Measurements from ENCODE around the gene TMEM45A. TPM values are rescaled to one million over a fixed set of nuclear protein-coding genes. Genes with fewer than 3 reads are reported as not detected.
"Not testable (repeated sequence)": the region's sequence is repeated elsewhere in the genome, so short reads cannot be mapped to it uniquely, and the experiment has no call there.

Gene TMEM45A
- total and polyA plus RNA-seq, 2 donors, result 30.3 to 78.8 TPM

DNA sequence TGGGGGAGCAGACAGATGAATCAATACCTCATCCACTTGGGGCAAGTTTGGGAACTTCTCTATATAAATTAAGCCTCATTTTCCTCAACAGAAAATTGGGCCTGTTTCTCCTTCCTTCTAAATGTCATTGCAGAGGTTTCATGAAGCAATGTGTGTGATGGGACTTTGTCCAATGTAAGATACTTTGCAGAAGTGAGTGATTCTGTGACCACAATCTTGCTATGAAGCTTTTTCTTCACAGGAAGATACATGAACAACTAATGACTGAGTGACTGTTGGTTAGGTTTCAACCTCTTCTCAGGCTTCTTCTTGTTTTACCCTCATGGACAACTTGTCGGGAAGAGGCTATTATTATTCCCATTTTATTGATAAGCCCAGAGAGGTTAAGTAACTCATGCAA lies 11.0 kb downstream of the TMEM45A start:
- WGBS, result 88% methylated on average over 1 of the region's 1 CpG
- no peak overlapping the region for H3K4me3 ChIP-seq (ENCODE audit: low read depth, low read length)

DNA sequence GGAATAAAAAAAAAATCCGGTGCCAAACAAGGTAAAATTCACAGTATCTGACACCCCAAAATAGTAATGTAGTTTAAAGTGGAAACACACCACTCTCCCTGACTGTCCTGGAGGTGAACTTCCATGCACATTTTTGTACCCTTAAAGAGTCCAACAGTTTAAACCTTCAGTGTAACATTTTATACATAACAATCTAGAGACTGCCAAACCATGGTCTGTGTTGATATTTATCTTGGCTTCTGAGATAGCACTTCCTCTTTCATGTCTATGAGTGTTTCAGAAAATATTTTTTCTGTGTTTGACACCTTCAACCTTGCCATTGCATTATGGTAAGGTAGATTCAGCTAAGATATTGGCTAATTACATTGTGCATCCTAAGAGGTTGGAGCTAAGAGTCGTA lies 13.9 kb downstream of the TMEM45A start:
- H3K4me1 ChIP-seq (ENCODE audit: insufficient read depth), result no peaks in the 10 kb centered on the region
- H3K4me3 ChIP-seq (ENCODE audit: low read depth, low read length), result no peak overlapping the region
- H3K27ac ChIP-seq (ENCODE audit: low read depth), result no peak overlapping the region
- DNase-seq (ENCODE audit: extremely low spot score), result no peak
- H3K36me3 ChIP-seq (ENCODE audit: insufficient read depth), result no peaks in the 10 kb centered on the region
- 91% methylated on average over 2 of the region's 2 CpGs for WGBS

More for the DNA sequence above, 11.0 kb downstream of the TMEM45A start:
- no peak for DNase-seq (ENCODE audit: extremely low spot score)
- Histone ChIP-seq H3K4me1 (ENCODE audit: insufficient read depth) (no peaks in the 10 kb centered on the region), H3K27ac (ENCODE audit: low read depth) (no peak overlapping the region), H3K36me3 (ENCODE audit: insufficient read depth) (no peaks in the 10 kb centered on the region)

DNA sequence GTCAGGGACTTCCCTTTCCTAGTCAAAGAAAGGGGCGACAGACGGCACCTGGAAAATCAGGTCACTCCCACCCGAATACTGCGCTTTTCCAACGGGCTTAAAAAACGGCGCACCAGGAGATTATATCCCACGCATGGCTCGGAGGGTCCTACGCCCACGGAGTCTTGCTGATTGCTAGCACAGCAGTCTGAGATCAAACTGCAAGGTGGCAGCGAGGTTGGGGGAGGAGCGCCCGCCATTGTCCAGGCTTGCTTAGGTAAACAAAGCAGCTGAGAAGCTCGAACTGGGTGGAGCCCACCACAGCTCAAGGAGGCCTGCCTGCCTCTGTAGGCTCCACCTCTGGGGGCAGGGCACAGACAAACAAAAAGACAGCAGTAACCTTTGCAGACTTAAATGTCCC lies 17.4 kb downstream of the TMEM45A start:
- not testable (repeated sequence) for H3K27ac ChIP-seq (ENCODE audit: low read depth); DNase-seq (ENCODE audit: extremely low spot score); H3K4me3 ChIP-seq (ENCODE audit: low read depth, low read length); H3K4me1 ChIP-seq (ENCODE audit: insufficient read depth); H3K36me3 ChIP-seq (ENCODE audit: insufficient read depth)
- WGBS, result 88% methylated on average over 15 of the region's 15 CpGs

DNA sequence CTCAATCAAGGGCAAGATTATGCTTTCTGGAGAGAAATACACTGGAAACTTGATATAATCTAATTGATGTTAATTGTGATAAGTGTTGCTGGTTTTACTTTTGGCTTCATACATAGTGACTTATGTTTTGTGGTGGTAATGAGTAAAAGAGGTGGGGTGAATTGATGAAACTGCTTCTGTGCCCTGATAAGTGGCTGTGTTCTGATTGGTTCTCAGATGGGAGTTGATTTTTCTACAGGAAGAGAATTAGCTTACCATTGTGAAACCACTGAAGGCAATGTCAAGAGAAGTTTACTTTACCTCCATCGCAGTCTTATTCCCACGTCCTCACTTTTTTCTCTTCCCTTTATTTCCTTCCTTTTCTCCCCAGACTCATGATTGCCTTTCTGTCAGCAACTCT lies 23.8 kb downstream of the TMEM45A start:
- H3K4me1 ChIP-seq (ENCODE audit: insufficient read depth), result no peaks in the 10 kb centered on the region
- WGBS, result 67% methylated on average over 2 of the region's 2 CpGs
- H3K27ac ChIP-seq (ENCODE audit: low read depth), result no peak overlapping the region
- no peak overlapping the region for H3K4me3 ChIP-seq (ENCODE audit: low read depth, low read length)
- H3K36me3 ChIP-seq (ENCODE audit: insufficient read depth), result no peaks in the 10 kb centered on the region
- DNase-seq (ENCODE audit: extremely low spot score), result no peak

DNA sequence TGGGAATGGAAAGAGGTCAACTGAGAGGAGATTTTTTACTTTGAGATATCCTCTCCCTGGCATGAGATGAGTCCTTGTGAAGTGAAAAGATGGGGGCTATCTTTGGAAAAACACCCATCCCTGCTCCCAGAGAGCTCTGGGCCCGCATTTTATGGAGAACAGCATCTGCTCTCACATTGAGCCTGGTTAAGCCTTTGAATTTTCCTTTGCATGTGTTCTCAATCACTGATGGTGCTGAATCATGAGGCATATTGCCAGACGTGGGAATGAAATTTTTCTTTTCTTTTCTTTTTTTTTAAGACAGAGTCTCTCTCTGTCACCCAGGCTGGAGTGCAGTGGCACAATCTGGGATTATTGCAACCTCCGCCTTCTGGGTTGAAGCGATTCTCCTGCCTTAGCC lies 24.4 kb downstream of the TMEM45A start:
- no peaks in the 10 kb centered on the region for H3K4me1 ChIP-seq (ENCODE audit: insufficient read depth)
- H3K36me3 ChIP-seq (ENCODE audit: insufficient read depth), result no peaks in the 10 kb centered on the region
- 72% methylated on average over 4 of the region's 4 CpGs for WGBS
- no peak overlapping the region for H3K4me3 ChIP-seq (ENCODE audit: low read depth, low read length)
- no peak overlapping the region for H3K27ac ChIP-seq (ENCODE audit: low read depth)
- DNase-seq (ENCODE audit: extremely low spot score), result no peak

DNA sequence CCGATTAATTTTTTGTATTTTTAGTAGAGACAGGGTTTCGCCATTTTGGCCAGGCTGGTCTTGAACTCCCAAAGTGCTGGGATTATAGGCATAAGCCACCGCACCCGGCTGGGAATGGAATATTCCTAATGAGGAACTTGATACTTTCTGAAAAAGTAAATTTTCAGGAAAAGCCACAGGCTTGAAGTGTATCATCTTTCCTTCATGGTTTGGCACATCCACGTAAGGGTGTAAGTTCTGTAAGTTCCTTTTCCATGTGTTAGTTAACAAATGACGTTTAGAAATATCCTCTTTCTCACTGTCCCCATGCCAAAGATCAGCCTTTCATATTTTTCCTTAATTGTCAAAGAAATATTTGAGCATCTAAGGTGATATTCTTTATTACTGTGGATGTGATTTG lies 24.9 kb downstream of the TMEM45A start:
- DNase-seq (ENCODE audit: extremely low spot score), result no peak
- Histone ChIP-seq H3K36me3 (ENCODE audit: insufficient read depth) (no peaks in the 10 kb centered on the region), H3K4me3 (ENCODE audit: low read depth, low read length) (no peak overlapping the region), H3K27ac (ENCODE audit: low read depth) (no peak overlapping the region), H3K4me1 (ENCODE audit: insufficient read depth) (no peaks in the 10 kb centered on the region)
- WGBS, result 82% methylated on average over 6 of the region's 6 CpGs

DNA sequence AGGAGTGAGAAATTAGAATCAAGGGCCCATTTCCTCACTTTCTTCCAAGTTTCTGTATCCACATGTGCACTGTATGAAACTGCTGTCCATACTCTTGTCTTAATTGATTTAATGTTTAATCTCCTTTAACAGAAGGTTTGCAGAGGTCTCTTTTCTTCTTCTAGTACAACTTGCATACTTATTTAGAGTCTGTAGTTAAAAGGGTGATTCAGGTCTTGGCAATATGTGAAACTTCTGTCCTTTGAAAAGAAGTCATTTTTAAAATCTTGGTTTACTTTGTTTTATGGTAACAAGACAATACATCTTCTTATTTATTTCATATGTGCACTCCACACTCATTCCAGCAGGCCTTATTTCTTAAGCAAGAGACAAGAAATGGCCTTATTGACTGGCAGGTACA lies 25.8 kb downstream of the TMEM45A start:
- Histone ChIP-seq H3K4me3 (ENCODE audit: low read depth, low read length) (no peak overlapping the region), H3K27ac (ENCODE audit: low read depth) (no peak overlapping the region), H3K4me1 (ENCODE audit: insufficient read depth) (no peaks in the 10 kb centered on the region), H3K36me3 (ENCODE audit: insufficient read depth) (no peaks in the 10 kb centered on the region)
- no peak for DNase-seq (ENCODE audit: extremely low spot score)

DNA sequence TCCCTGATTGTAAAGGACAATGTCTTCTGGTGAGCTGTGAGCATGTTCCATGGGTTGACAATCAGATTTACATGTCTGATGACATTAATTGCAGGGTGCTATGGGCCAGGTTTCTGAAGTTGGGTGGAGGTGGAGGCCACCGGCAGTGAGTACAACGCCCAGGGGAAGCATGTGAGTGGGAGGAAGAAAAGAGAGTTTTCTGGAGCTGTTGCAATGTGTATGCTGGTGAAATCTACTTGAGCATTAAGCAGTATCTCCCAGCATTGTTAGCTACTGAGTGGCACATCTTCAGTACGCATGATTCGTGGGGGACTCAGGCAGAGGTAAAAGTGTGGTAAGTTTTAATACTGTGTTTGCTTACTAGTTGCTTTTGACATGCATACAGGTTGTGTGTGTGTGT lies 26.6 kb downstream of the TMEM45A start:
- WGBS, result 85% methylated on average over 4 of the region's 4 CpGs
- Histone ChIP-seq H3K4me1 (ENCODE audit: insufficient read depth) (no peaks in the 10 kb centered on the region), H3K4me3 (ENCODE audit: low read depth, low read length) (no peak overlapping the region), H3K27ac (ENCODE audit: low read depth) (no peak overlapping the region), H3K36me3 (ENCODE audit: insufficient read depth) (no peaks in the 10 kb centered on the region)
- DNase-seq (ENCODE audit: extremely low spot score), result no peak

DNA sequence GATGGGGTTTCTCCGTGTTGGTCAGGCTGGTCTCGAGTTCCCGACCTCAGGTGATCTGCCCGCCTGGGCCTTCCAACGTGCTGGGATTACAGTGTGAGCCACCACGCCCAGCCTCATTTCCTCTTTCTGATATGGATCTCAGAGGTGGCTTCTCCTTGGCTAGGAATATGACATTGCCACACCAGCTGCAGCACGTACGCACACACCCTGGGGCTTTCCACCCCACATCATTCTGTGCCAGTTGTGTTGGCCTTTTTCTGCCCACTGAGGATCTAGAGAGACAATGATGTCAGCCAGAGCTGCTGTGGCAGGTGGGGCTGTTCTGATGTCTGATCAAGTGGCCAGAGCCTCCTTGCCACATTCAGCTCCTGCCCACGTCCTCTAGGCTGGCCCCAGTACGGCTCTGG lies 29.0 kb downstream of the TMEM45A start:
- WGBS, result 90% methylated on average over 10 of the region's 10 CpGs

DNA sequence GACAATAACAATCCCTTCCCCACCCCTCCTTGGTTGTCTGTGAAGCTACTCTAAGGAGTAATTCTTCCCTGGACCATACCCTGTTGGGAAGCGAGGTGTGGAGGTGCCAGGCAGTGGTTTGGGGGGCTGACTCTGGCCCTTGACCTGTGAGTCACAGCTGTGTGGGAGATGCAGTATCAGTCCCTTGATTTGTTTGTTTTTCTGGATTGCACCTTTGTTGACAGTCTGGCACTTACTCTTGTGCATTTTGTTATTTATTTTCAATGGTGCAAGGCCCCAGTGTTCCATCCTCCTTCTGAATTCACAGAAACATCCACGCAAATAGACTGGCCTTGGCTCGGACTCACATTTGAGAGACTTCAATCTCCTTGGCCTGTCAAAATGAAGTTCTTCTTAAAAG lies 29.7 kb downstream of the TMEM45A start:
- H3K36me3 ChIP-seq (ENCODE audit: insufficient read depth), result no peaks in the 10 kb centered on the region
- H3K27ac ChIP-seq (ENCODE audit: low read depth), result no peak overlapping the region
- DNase-seq (ENCODE audit: extremely low spot score), result no peak
- H3K4me3 ChIP-seq (ENCODE audit: low read depth, low read length), result no peak overlapping the region
- 98% methylated on average over 3 of the region's 3 CpGs for WGBS
- no peaks in the 10 kb centered on the region for H3K4me1 ChIP-seq (ENCODE audit: insufficient read depth)

More for the DNA sequence above, 29.0 kb downstream of the TMEM45A start:
- Histone ChIP-seq H3K4me3 (ENCODE audit: low read depth, low read length) (no peak overlapping the region), H3K36me3 (ENCODE audit: insufficient read depth) (no peaks in the 10 kb centered on the region), H3K27ac (ENCODE audit: low read depth) (no peak overlapping the region), H3K4me1 (ENCODE audit: insufficient read depth) (no peaks in the 10 kb centered on the region)
- no peak for DNase-seq (ENCODE audit: extremely low spot score)

DNA sequence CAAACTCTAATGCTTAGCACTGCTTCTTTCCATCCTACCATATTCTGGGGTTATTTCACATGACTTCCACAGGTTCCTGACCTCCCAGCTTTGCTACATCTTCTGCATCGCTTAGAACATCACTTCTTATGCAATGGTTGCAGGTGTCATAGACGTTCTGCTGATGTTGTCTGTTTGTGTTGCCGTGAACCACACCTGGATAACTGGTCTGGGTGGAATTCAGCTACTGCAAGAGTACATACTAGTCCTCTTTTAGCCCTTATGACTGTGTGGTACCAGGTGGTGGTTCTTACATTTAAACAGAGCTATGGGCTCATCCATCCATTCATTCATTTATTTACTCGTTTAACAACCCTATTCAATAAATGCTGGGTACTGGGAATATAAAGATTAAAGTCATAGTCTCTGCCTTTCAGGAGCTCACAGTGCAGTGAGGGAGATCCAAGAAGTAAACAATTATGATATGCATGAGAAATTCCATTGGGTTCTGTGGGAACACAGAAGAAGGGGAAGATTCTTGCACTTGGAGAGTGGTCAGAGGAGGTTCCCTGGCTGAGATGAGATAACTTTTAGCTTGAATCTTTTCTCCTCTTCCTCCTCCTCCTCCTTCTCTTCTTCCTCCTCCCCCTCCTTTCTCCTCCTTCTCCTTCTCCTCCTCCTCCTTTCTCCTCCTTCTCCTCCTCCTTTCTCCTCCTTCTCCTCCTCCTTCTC lies 30.8 kb downstream of the TMEM45A start:
- 86% methylated on average over 4 of the region's 4 CpGs for WGBS
- Histone ChIP-seq H3K4me3 (ENCODE audit: low read depth, low read length) (no peak overlapping the region), H3K4me1 (ENCODE audit: insufficient read depth) (no peaks in the 10 kb centered on the region), H3K36me3 (ENCODE audit: insufficient read depth) (no peaks in the 10 kb centered on the region), H3K27ac (ENCODE audit: low read depth) (no peak overlapping the region)
- DNase-seq (ENCODE audit: extremely low spot score), result no peak

DNA sequence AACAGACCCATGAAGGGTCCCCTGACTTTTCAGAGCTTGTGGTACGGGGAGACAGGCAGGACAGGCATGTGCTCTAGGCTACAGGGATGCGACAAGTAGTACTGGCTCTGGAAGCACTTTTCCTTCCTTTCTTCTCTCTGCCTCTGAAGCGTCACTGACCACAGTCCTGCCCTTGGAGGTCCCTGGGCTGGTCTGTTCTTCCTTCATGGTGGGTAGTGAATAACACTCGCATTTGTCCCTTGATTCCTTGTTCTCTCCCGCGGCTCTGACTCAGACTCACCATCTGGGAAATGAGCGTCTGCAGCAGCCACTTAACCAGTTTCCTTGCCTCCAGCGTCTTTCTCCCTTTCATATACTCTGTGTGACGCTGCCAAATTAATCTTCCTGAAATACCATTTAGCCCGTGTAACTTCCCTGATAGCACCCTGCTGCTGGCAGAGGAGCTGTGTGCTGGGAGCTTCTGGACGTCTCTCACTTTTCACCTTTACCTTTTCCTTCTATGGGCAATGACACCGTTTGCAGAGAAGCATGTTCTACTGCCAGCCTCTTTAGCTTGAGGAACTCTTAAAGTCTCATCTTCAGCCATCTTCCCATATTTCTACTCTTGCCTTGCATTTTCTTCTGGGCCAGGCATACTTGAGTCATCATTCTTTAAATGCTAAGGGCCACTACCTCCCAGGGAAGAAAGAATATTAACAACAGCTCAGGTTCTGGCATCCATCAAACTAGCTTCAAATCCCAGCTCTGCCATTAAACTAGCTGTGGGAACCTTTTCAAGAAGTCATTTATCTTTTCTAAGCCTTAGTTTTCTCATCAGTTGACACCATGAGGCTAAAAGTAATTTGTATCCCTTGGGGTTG lies 33.6 kb downstream of the TMEM45A start:
- DNase-seq (ENCODE audit: extremely low spot score), result no peak
- no peak overlapping the region for H3K4me3 ChIP-seq (ENCODE audit: low read depth, low read length)
- 70% methylated on average over 12 of the region's 12 CpGs for WGBS

DNA sequence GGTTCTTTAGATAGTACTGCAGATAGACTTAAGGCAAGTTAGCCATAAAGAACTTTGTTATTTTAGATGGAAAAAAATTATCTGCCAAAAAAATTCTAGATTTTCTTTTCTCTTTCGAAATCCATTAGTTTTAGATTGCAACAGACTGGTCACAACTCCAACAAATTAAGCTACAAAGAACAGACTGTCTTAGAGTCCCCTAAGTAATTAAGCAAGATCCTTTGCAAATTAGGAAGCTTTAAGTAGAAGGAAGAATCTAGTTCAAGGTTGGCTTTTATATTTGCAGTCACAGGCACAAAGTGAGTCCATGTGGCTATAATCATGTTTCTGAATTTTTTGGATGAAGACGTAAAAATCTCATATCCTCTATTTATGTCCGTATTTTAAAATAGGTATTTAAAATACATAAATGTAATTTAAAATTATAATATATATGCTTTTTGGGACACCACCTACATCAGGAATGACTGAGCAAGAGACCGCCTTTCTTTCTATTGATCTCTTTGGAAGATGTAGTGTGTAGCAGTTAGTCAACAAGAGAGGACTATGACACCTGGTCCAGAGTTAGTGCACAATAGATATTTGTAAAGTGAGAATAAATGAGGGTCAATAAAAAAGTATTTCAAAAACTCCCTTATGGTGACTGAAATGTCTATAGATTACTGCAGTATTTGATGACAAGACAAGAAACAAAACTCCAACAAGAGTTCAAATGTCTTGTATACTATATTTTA lies 34.4 kb downstream of the TMEM45A start:
- H3K4me1 ChIP-seq (ENCODE audit: insufficient read depth), result no peaks in the 10 kb centered on the region
- H3K27ac ChIP-seq (ENCODE audit: low read depth), result no peak overlapping the region
- DNase-seq (ENCODE audit: extremely low spot score), result no peak
- H3K4me3 ChIP-seq (ENCODE audit: low read depth, low read length), result no peak overlapping the region
- 90% methylated on average over 4 of the region's 4 CpGs for WGBS
- H3K36me3 ChIP-seq (ENCODE audit: insufficient read depth), result no peaks in the 10 kb centered on the region

More for the DNA sequence above, 33.6 kb downstream of the TMEM45A start:
- Histone ChIP-seq H3K27ac (ENCODE audit: low read depth) (no peak overlapping the region), H3K4me1 (ENCODE audit: insufficient read depth) (no peaks in the 10 kb centered on the region), H3K36me3 (ENCODE audit: insufficient read depth) (no peaks in the 10 kb centered on the region)

DNA sequence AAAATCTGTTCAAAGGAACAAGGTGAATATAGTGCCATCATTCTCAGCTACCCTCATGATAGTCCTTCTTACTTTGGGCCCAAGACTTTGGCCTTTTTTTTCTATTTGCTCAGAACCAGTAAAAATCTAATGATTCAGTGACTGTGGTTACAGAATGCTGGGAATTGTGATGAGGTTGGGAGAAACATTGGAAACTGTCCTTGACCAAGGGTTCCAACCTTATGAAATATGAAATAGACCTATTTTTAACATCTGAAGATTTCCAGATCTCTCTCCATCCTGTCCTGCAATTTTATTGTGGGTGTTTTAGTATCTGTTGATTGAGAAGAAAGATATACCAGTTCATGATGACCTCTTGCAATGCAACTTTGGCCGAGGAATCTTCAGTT lies 34.9 kb downstream of the TMEM45A start:
- Histone ChIP-seq H3K4me3 (ENCODE audit: low read depth, low read length) (no peak overlapping the region), H3K4me1 (ENCODE audit: insufficient read depth) (no peaks in the 10 kb centered on the region), H3K27ac (ENCODE audit: low read depth) (no peak overlapping the region), H3K36me3 (ENCODE audit: insufficient read depth) (no peaks in the 10 kb centered on the region)
- DNase-seq (ENCODE audit: extremely low spot score), result no peak
- WGBS, result 85% methylated on average over 1 of the region's 1 CpG

All from urinary bladder (tissue), 4 donors.